ENCODE results near the gene GDI1.
A peak's percentile ranks its signal among the peaks of the same experiment; 100 is the strongest.

GDI1 gene

GRCh38 chrX:154490414-154491083 lies 53.6 kb downstream of the GDI1 start, which contains the start of gene SLC10A3:
Gene SLC10A3 (minus strand): TSS chrX:154490629. CDS start chrX:154488940, 1,689 bp downstream.
- Histone ChIP-seq H3K27ac (ENCODE audit: low read depth, low read length) (peak within 1 kb of the TSS; percentile 69), H3K27me3 (ENCODE audit: control insufficient read depth in 5 of 5, insufficient read depth in 4 of 5, low read length in 5 of 5) (peaks cover 0 to 12% (median 9%) of the 10 kb centered on the region in 5 donors), H3K36me3 (ENCODE audit: control insufficient read depth in 5 of 5, insufficient read depth in 5 of 5, low read length in 5 of 5) (peaks cover 0 to 15% (median 9%) of the 10 kb centered on the region in 5 donors), H3K4me1 (ENCODE audit: control insufficient read depth in 5 of 5, insufficient read depth in 5 of 5, low read length in 5 of 5) (peaks cover 0 to 39% (median 22%) of the 10 kb centered on the region in 5 donors), H3K4me3 (ENCODE audit: low read depth in 1 of 5, low read length in 5 of 5) (peak within 1 kb of the TSS; percentile 60 to 81 (median 69)), H3K9me3 (ENCODE audit: control insufficient read depth in 5 of 5, low read length in 5 of 5) (no peaks in the 10 kb centered on the region), H3K9ac (ENCODE audit: low read length in 5 of 5) (peak within 1 kb of the TSS; percentile 38 to 76 (median 70))
